Mesothelial cell of epicardium (in vitro differentiated cells): ENCODE measurements around the gene RABGGTA. TPM values are rescaled to one million over a fixed set of nuclear protein-coding genes. Genes with fewer than 3 reads are reported as not detected.

Experiments used
- DNase-seq, 2 experiments: peaks; one replicate each; pipeline ENCODE4 v3.0.0; 2021; ENCODE audit warnings: low spot score in 2 of 2; ENCODE audit not compliant: unreplicated experiment in 2 of 2
- H3K27ac Mint-ChIP-seq: 2 replicates; pipeline ENCODE4 v1.8.0; 2021; ENCODE audit warnings: mixed read lengths
- H3K27me3 Mint-ChIP-seq: 2 replicates; pipeline ENCODE4 v1.8.0; 2021; ENCODE audit warnings: low read depth, mixed read lengths
- H3K36me3 Mint-ChIP-seq: 2 replicates; pipeline ENCODE4 v1.8.0; 2021; ENCODE audit warnings: mixed read lengths
- H3K4me1 Mint-ChIP-seq: 2 replicates; pipeline ENCODE4 v1.8.0; 2021; ENCODE audit warnings: mixed read lengths
- H3K4me3 Mint-ChIP-seq: 2 replicates; pipeline ENCODE4 v1.8.0; 2021; ENCODE audit warnings: mild to moderate bottlenecking, moderate library complexity, mixed read lengths
- H3K9me3 Mint-ChIP-seq: 2 replicates; pipeline ENCODE4 v1.8.0; 2021; ENCODE audit warnings: mixed read lengths
- total RNA-seq: library from RNA; stranded (reverse); gene quantifications from 3 replicates; pipeline ENCODE4 v1.2.1, GENCODE V29; 2021
- TF ChIP-seq, protein P1 (sequence below): fragments of 200-600 bp; sonication (generic); IDR thresholded peaks from one replicate; pipeline ENCODE4 v1.5.0; 2021; ENCODE audit warnings: antibody characterized with exemption; ENCODE audit not compliant: unreplicated experiment

Gene RABGGTA
- total RNA-seq, 1 donor from 2014 or later, result 28.7 TPM

- no peaks in the 10 kb centered on the region for H3K9me3 Mint-ChIP-seq
- TF ChIP-seq, protein P1, sequence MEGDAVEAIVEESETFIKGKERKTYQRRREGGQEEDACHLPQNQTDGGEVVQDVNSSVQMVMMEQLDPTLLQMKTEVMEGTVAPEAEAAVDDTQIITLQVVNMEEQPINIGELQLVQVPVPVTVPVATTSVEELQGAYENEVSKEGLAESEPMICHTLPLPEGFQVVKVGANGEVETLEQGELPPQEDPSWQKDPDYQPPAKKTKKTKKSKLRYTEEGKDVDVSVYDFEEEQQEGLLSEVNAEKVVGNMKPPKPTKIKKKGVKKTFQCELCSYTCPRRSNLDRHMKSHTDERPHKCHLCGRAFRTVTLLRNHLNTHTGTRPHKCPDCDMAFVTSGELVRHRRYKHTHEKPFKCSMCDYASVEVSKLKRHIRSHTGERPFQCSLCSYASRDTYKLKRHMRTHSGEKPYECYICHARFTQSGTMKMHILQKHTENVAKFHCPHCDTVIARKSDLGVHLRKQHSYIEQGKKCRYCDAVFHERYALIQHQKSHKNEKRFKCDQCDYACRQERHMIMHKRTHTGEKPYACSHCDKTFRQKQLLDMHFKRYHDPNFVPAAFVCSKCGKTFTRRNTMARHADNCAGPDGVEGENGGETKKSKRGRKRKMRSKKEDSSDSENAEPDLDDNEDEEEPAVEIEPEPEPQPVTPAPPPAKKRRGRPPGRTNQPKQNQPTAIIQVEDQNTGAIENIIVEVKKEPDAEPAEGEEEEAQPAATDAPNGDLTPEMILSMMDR, result no peak
- no peak overlapping the region for H3K4me3 Mint-ChIP-seq
- no peaks in the 10 kb centered on the region for H3K27me3 Mint-ChIP-seq
- peaks cover 13% of the 10 kb centered on the region for H3K36me3 Mint-ChIP-seq
- H3K27ac Mint-ChIP-seq, result no peak overlapping the region
- peaks cover 27% of the 10 kb centered on the region for H3K4me1 Mint-ChIP-seq
- no peak for DNase-seq
Measured at GRCh38 chr14:24269368-24269767, 2.0 kb downstream of the RABGGTA start.

DNA sequence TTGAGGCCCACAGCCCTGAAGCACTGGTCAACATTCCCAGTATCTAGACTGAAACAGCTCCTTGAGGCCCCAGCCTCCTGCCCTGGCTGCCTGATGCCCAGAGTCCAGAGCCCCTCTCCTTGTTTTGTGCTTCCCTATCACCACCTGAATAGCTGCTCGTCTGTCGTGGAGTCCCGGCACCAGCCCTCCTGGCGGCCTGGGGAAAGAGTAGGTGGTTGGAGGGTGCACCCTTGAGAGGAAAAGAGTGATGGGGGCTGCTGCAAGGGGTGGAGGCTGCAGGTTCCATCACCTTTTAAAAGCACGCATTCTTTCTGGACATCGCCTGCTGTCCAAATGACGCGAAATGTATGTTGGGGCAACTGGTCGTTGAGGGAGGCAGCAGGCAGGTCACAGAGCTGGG is 3.2 kb downstream of the RABGGTA start:
- DNase-seq, result no peak

GRCh38 chr14:24267516-24267915 is 3.9 kb downstream of the RABGGTA start:
- H3K9me3 Mint-ChIP-seq, result no peaks in the 10 kb centered on the region
- DNase-seq, result no peak
- TF ChIP-seq, protein P1, result no peak
- H3K36me3 Mint-ChIP-seq, result peaks cover 13% of the 10 kb centered on the region
- no peaks in the 10 kb centered on the region for H3K27me3 Mint-ChIP-seq
- H3K4me3 Mint-ChIP-seq, result no peak overlapping the region
- H3K27ac Mint-ChIP-seq, result no peak overlapping the region
- peaks cover 25% of the 10 kb centered on the region for H3K4me1 Mint-ChIP-seq

More for the DNA sequence above, 3.2 kb downstream of the RABGGTA start:
- TF ChIP-seq, protein P1, result no peak
- Mint-ChIP-seq H3K27me3 (no peaks in the 10 kb centered on the region), H3K4me3 (no peak overlapping the region), H3K9me3 (no peaks in the 10 kb centered on the region), H3K36me3 (peaks cover 13% of the 10 kb centered on the region), H3K27ac (no peak overlapping the region), H3K4me1 (peaks cover 27% of the 10 kb centered on the region)

DNA sequence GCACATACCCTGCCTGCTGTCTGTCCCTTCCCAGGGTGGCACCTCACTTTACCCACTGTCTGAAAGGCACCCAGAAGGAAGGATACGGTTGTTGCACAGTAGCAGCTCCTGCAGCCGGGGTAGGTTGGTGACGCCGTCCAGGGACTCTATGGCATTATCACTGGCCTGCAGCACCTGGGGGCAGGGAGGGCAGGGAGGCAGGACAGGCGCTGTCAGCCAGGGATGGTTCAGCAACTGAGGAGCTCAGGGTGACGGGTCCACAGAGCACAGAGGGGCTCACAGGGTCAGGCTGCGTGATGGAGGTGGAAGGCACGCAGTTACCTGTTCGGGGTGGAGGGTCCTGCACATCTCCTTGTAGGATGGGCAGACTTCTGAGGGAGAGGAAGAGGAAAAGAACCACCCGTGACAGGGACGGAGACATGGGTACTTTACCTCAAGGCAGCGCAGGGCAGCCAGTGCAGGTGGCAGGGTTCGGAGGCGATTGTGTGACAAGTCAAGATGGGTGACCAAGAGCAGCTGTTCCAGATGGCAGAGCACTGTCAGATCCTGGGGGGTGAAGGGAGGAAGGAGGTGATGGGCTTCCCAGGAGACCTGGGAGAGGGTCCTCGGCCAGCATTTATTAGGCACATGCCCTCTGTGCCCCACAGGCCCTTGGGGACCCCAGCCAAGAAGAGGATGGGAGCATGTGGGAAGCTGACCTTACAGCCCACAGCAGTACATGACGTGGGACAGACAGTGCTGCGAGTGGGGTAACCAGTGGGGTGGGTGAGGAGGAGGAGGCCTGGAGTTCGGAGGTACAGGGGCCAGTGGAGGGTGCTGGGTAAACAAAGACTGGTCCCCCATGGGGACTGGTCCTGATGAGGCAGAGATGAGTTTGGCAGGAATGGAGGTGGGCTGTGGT is 4.8 kb downstream of the RABGGTA start:
- no peaks in the 10 kb centered on the region for H3K27me3 Mint-ChIP-seq
- H3K4me1 Mint-ChIP-seq, result peaks cover 16% of the 10 kb centered on the region
- no peak overlapping the region for H3K27ac Mint-ChIP-seq
- H3K9me3 Mint-ChIP-seq, result no peaks in the 10 kb centered on the region
- H3K4me3 Mint-ChIP-seq, result no peak overlapping the region
- peaks cover 13% of the 10 kb centered on the region for H3K36me3 Mint-ChIP-seq
- TF ChIP-seq, protein P1, result no peak
- no peak for DNase-seq

- H3K27me3 Mint-ChIP-seq, result no peaks in the 10 kb centered on the region
- H3K9me3 Mint-ChIP-seq, result no peaks in the 10 kb centered on the region
- TF ChIP-seq, protein P1, result no peak
- H3K4me3 Mint-ChIP-seq, result no peak overlapping the region
- H3K36me3 Mint-ChIP-seq, result peaks cover 13% of the 10 kb centered on the region
- no peak for DNase-seq
- peaks cover 17% of the 10 kb centered on the region for H3K4me1 Mint-ChIP-seq
- H3K27ac Mint-ChIP-seq, result peak overlapping the region; percentile 88
Measured at GRCh38 chr14:24264298-24264697, 7.1 kb downstream of the RABGGTA start.
